DMS53 treated with DMSO at 0.1 percent for 48 hours (cell line): Measurements from ENCODE around the gene FSIP2.
"Not testable (repeated sequence)": the region's sequence is repeated elsewhere in the genome, so short reads cannot be mapped to it uniquely, and the experiment has no call there.

Experiments
- DNase-seq: peaks from one replicate; lab custom pipeline; 2025; ENCODE audit not compliant: unreplicated experiment; lab: John Stamatoyannopoulos, UW

FSIP2 gene

GRCh38 chr2:185796758-185797157 is 58.2 kb downstream of the FSIP2 start:
- no peak for DNase-seq

DNA sequence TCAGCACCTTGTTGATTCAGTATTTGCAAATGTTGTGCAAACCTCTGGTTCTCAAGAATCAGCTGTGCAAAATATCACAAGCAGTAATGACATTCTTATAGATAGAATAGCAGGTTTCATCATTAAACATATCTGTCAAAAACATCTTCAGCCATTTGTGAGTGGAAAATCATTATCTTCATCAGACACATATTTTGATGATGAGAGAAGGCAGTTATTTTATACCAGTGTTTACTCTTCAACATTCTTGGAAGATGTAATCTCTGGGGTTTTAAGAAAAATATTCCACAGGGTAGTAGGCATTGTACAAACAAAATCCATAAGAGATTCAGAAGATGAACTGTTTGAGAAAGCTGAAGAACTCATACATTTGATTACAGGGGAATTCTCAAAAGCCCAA is 64.3 kb downstream of the FSIP2 start:
- DNase-seq, result no peak

DNA sequence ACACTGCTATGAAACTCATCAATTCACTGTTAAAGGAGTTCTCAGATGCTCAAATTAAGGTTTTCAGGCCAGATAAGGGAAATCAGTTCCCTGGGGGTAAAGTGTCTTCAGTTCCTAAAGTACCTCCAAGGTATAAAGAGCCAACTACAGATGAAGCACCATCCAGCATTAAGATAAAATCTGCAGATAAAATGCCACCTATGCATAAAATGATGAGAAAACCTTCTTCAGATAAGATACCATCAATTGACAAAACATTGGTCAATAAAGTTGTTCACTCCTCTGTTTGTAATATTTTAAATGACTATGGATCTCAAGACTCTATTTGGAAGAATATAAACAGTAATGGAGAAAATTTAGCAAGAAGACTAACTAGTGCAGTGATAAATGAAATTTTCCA is 68.2 kb downstream of the FSIP2 start:
- no peak for DNase-seq

DNA sequence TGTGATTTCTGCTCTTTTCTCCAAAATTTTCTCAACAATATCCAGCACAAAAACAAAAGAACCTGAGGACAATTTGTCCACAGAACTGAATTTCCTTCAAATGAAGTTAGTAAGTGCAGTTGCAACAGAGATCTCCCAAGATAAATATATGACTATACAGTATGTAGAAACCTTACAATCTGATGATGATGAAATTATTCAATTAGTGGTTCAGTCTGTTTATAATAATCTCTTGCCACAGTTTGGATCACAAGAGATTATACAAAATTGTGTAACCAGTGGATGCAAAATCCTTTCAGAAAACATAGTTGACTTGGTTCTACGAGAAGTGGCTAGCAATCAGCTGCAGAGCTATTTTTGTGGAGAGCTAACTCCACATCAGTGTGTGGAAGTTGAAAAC is 68.7 kb downstream of the FSIP2 start:
- no peak for DNase-seq

- DNase-seq, result no peak
Observed at GRCh38 chr2:185811580-185811979, 73.0 kb downstream of the FSIP2 start.

DNA sequence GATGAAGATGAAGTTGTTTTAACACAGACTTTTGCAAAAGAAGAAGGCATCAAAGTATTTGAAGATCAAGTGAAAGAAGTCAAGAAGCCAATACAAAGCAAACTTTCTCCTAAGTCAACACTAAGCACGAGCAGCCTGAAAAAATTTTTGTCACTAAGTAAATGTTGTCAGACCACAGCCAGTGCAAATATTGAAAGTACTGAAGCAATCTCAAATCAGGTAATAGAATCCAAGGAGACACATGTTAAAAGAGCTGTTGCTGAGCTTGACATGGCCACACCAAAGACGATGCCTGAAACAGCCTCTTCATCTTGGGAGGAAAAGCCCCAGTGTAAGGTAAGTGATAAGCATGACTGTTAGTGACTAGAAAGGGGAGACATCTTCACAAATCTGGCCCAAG is 75.1 kb downstream of the FSIP2 start:
- peak; percentile 72 for DNase-seq

- no peak for DNase-seq
Observed at GRCh38 chr2:185817991-185818390, 79.4 kb downstream of the FSIP2 start.

GRCh38 chr2:185821467-185821866 is 82.9 kb downstream of the FSIP2 start:
- DNase-seq, result no peak

GRCh38 chr2:185823773-185824172 is 85.2 kb downstream of the FSIP2 start:
- no peak for DNase-seq

DNA sequence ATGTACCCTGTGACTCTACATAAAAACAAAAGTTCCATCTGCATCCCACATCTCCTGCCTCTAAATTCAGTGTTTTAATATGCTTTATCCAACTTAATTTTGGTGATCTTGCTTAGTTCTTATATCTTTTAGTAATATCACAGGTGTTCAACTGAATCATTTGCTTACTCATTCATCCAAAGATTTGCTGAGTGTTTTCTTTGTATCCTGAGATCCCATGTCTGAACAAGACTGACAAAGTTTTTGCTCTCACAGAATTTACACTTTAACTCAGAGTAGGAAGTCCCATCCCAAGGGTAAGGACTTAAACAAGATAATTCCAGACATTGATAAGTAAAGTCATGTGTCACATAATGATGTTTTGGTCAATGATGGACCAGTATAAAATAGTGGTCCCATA is 87.0 kb downstream of the FSIP2 start:
- DNase-seq, result no peak

DNA sequence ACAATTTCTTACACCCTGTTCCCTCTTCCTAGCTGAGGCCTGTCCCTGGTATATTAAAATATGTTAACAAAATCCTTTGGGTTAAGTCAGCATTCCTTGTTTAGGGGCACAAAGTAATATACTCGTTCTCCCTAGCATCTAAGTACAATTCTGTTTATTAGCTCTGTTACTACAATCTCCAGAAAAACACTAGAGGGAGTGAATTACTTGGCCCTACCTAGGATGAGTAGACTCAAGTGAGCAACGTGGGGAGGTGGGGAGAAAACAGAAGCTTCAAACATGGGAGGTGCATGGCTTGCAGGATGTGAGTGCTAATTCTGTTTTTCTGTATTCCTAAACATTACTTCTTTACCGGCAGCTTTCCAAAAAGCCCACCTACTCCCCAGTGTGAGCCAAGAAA is 89.7 kb downstream of the FSIP2 start:
- no peak for DNase-seq

DNA sequence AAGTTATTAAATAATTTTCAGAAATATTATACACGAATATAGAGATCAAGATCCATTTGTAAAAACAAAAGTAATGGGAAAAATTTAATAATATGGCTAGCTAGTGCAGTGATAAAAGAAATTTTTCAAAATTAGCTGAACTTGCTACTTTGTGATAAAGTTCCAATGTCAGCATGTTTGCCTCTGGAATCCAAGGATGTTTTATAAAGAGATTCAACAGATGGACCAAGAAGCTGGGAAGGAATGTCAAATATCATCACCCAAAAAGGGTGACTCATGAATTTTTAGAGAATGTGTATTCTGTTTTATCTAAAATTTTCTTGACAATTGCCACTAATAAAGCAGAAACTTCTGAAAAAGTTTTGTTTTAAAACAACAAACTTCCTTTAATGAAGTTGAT is 95.3 kb downstream of the FSIP2 start:
- no peak for DNase-seq

DNA sequence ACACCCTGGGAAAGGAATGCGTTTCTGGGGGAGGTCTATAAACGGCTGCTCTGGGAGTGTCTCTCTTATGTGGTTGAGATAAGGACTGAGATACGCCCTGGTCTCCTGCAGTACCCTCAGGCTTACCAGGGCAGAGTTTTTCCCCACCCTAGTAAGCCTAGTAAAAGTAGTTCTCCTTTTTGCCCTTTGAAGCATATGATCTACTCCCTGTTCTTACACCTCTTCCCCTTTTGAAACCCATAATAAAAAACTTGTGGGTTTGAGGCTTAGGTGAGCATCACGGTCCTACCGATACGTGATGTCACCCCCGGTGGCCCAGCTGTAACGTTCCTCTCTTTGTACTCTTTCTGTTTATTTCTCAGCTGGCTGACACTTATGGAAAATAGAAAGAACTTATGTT is 97.4 kb downstream of the FSIP2 start:
- DNase-seq, result no peak

DNA sequence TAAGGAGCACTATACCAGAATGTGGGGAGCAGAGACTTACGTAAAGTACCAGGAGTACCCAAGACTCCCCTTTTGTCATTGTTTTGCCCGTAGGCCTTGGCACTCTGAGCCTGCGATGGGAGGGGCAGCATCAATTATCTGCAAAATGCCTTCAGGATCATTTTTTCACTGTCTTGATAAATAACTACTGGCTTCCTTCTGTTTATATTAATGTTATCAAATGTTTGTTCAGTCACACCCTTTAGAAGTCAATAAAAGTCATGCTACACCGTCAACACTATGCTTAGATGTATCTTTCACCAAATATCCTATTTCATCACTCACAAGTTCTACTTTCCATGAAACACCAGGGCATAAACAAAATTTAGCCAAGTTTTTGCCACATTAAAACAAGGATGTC is 116.3 kb downstream of the FSIP2 start:
- DNase-seq, result no peak

GRCh38 chr2:185857691-185858090 is 119.1 kb downstream of the FSIP2 start:
- DNase-seq, result no peak

DNA sequence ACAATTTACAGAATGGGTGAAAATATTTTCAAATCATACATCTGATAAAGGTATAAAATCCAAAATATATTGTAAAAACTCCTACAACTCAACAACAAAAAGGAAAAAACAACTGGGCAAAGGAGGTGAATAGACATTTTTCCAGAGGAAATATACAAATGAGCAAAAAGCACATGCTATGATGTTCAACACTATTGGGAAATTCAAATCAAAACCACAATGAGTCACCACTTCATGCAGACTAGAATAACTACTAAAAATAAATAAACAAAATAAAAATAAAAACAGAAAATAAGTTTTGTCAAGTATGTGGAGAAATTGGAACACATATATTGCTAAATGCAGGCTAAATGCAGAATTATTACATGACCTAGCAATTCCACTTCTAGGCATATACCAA is 120.9 kb downstream of the FSIP2 start:
- no peak for DNase-seq

DNA sequence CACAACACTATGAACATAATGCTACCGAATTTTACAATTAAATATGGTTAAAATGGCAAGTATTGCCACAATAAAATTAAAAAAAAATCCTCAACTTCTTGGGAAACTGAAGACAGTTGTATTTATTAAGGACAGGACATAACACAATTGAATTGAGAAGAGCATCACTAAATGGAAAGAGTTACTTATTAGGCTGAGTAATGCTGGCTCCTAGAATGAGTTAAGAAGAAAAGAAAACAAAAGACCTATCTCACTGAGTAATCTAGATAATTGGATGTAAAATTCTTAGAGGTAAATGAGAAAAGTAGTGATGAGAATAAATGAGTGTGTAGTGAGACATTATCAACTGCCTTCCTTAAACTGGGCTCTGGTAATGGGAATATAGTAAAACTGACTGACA is 121.7 kb downstream of the FSIP2 start:
- DNase-seq, result no peak

DNA sequence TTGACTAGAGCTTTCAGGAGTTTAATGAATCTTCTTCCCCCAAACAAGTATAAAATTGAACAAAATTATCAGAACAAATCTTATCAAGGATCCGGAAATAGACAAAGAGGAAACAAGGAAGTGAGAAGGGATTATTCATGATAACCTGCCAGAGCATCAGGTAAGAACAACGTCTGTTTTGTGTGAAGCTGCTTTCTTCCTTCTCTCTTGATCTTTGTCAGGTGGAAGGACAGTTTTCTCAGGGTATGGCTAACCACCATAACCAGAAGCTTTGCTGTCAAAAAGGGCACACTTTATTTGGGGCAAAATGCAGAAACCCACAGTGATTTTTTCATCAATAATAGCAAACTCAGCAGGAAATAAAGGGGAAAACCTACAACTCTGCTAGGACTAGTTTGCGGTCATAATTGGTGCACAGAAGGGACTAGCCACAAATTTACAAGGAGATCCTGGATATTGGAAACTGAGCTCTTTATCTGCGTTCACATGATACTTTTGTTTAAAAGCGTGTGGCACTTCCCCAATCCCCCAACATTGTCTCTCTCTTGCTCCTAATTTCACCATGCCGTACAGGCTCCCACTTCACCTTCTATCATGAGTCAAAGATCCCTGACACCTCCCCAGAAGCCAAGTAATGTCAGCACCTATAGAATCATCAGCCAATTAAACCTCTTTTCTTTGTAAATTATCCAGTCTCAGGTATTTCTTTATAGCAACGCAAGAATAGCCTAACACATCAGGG is 124.2 kb downstream of the FSIP2 start:
- peak; percentile 30 for DNase-seq

DNA sequence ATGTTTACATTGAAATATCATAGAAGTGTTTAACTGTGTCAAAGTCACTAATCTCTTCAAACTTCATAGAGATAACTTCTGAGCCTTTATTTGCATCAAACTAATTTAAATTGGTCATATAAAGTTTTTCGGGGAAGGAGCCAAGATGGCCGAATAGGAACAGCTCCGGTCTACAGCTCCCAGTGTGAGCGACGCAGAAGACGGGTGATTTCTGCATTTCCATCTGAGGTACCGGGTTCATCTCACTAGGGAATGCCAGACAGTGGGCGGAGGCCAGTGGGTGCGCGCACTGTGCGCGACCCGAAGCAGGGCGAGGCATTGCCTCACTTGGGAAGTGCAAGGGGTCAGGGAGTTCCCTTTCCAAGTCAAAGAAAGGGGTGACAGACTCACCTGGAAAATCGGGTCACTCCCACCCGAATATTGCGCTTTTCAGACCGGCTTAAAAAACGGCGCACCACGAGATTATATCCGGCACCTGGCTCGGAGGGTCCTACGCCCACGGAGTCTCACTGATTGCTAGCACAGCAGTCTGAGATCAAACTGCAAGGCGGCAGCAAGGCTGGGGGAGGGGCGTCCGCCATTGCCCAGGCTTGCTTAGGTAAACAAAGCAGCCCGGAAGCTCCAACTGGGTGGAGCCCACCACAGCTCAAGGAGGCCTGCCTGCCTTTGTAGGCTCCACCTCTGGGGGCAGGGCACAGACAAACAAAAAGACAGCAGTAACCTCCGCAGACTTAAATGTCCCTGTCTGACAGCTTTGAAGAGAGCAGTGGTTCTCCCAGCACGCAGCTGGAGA is 126.1 kb downstream of the FSIP2 start:
- not testable (repeated sequence) for DNase-seq

- DNase-seq, result no peak
Observed at GRCh38 chr2:185875136-185875931, 136.7 kb downstream of the FSIP2 start.

- no peak for DNase-seq
Observed at GRCh38 chr2:185876234-185876633, 137.6 kb downstream of the FSIP2 start.

GRCh38 chr2:185880396-185880795 is 141.8 kb downstream of the FSIP2 start:
- DNase-seq, result no peak
